ENCODE data around the gene RSPH10B2.
"Not testable (repeated sequence)": the region's sequence is repeated elsewhere in the genome, so short reads cannot be mapped to it uniquely, and the experiment has no call there.

The RSPH10B2 gene

GRCh38 chr7:6753964-6754363 is at the start of gene RSPH10B2:
Gene RSPH10B2, plus strand, starts transcription at chr7:6754103. Its CDS starts 3,575 bp downstream, at chr7:6757678.
- not testable (repeated sequence) for DNase-seq

- peak; percentile 41 for DNase-seq
Observed at GRCh38 chr7:6705959-6706665, 47.8 kb upstream of the RSPH10B2 start.

- DNase-seq: peak; percentile 99
Observed at GRCh38 chr7:6706666-6707407, 47.1 kb upstream of the RSPH10B2 start, which contains the start of gene ZNF12. Gene ZNF12, minus strand, starts transcription at chr7:6706947. Its CDS starts 1,774 bp downstream, at chr7:6705173.

- no peak for DNase-seq
Observed at GRCh38 chr7:6708304-6708703, 45.6 kb upstream of the RSPH10B2 start.

- no peak for DNase-seq
Observed at GRCh38 chr7:6709808-6710207, 44.1 kb upstream of the RSPH10B2 start.

- no peak for DNase-seq
Observed at GRCh38 chr7:6714360-6714759, 39.5 kb upstream of the RSPH10B2 start.

- DNase-seq: not testable (repeated sequence)
Observed at GRCh38 chr7:6715898-6716297, 38.0 kb upstream of the RSPH10B2 start.

GRCh38 chr7:6718124-6718523 is 35.8 kb upstream of the RSPH10B2 start:
- no peak for DNase-seq

- not testable (repeated sequence) for DNase-seq
Observed at GRCh38 chr7:6724351-6724750, 29.6 kb upstream of the RSPH10B2 start.

GRCh38 chr7:6725003-6725402 is 28.9 kb upstream of the RSPH10B2 start:
- peak; percentile 39 for DNase-seq

GRCh38 chr7:6726341-6726740 is 27.6 kb upstream of the RSPH10B2 start:
- DNase-seq: not testable (repeated sequence)

GRCh38 chr7:6727663-6728062 is 26.2 kb upstream of the RSPH10B2 start:
- no peak for DNase-seq

- DNase-seq: not testable (repeated sequence)
Observed at GRCh38 chr7:6728893-6729491, 24.9 kb upstream of the RSPH10B2 start.

- DNase-seq: peak; percentile 97
Observed at GRCh38 chr7:6729492-6730342, 24.2 kb upstream of the RSPH10B2 start.

- no peak for DNase-seq
Observed at GRCh38 chr7:6730343-6730633, 23.6 kb upstream of the RSPH10B2 start.

- DNase-seq: not testable (repeated sequence)
Observed at GRCh38 chr7:6738415-6738814, 15.5 kb upstream of the RSPH10B2 start.

- not testable (repeated sequence) for DNase-seq
Observed at GRCh38 chr7:6744410-6745100, 9.3 kb upstream of the RSPH10B2 start.

GRCh38 chr7:6749335-6749734 is 4.6 kb upstream of the RSPH10B2 start:
- DNase-seq: not testable (repeated sequence)

GRCh38 chr7:6750173-6750572 is 3.7 kb upstream of the RSPH10B2 start:
- not testable (repeated sequence) for DNase-seq

GRCh38 chr7:6761186-6761585 is 7.3 kb downstream of the RSPH10B2 start:
- DNase-seq: not testable (repeated sequence)

- not testable (repeated sequence) for DNase-seq
Observed at GRCh38 chr7:6781581-6781980, 27.7 kb downstream of the RSPH10B2 start.

- not testable (repeated sequence) for DNase-seq
Observed at GRCh38 chr7:6789353-6789752, 35.5 kb downstream of the RSPH10B2 start.

Data from suppressor macrophage treated with lipopolysaccharide for 4 hours (primary cell).